Rectal smooth muscle tissue (tissue), 1 donor: Measurements from ENCODE around the gene RNF11.

Experiments
- H3K27ac ChIP-seq: one replicate; pipeline ENCODE4 v1.7.0; 2013; ENCODE audit warnings: low read depth, low read length, inconsistent platforms
- H3K27me3 ChIP-seq: one replicate; pipeline ENCODE4 v1.7.0; 2013; ENCODE audit warnings: low read length; ENCODE audit not compliant: control insufficient read depth, insufficient read depth
- H3K36me3 ChIP-seq: one replicate; pipeline ENCODE4 v1.7.0; 2013; ENCODE audit warnings: low read length; ENCODE audit not compliant: control insufficient read depth, insufficient read depth
- H3K4me1 ChIP-seq: one replicate; pipeline ENCODE4 v1.7.0; 2013; ENCODE audit warnings: low read length; ENCODE audit not compliant: control insufficient read depth, insufficient read depth
- H3K4me3 ChIP-seq: one replicate; pipeline ENCODE4 v1.7.0; 2013; ENCODE audit warnings: low read length
- H3K9ac ChIP-seq: one replicate; pipeline ENCODE4 v1.7.0; 2013; ENCODE audit warnings: low read length

Gene RNF11

DNA sequence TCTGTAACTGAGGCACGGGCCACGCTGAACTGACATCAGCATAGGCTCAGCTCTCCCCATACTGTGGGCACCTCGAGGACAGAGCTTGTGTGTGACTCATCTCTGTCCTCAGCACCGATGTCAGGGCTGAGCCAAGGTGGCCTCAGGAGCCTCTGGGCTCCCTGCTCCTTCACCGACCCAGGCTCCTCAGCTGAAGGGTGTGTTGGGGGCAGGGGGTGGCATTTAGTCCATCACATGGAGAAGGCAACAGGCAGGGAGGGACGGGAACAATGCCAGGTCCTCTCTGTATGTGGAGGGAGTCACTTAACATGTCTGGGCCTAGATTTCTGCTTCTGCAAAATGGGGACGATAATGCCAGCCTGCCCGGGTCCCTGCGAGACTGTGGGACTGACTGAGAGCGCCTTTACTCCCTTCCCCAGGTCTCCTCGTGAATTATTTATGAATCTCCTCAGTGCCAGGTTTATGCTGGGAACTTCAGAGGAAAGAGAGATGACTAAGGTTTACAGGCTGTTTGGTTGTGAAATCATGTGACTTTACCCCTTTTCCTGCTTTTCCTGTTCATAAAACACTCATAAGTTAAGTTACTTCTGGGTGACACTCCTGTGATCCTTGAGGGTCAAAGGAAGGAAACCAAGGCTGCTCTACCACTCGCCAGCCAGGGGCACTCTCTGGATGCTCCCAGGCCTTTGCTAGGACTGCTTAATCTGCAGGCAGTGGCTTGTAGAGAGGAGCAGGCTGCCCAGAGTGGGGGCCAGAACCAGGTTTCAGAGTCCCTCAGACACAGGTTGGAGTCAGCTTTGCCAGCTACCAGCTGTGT, 78.1 kb downstream of the RNF11 start:
- no peaks in the 10 kb centered on the region for H3K27me3 ChIP-seq
- H3K9ac ChIP-seq: no peak overlapping the region
- H3K36me3 ChIP-seq: no peaks in the 10 kb centered on the region
- no peak overlapping the region for H3K27ac ChIP-seq
- no peak overlapping the region for H3K4me3 ChIP-seq
- no peaks in the 10 kb centered on the region for H3K4me1 ChIP-seq

DNA sequence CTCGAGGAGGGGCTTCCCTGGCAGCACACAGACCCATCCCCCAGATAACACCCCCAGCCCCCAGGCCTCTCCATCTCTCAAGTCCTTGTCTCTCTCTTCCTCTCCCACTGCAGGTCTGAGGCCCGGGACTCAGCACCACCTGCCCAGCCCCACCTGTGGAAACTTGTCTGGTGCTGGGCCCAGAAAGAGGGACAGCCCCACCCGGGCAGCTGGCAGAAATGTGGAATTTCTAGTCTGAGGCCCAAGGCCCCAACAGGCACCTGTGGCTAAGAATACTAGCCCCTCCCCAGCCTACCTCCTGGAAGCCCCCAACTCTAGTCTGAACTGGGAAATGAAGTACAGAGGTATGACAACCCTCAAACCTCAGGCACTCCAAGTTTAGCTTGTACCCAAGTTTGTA, 78.9 kb downstream of the RNF11 start:
- Histone ChIP-seq H3K9ac (no peak overlapping the region), H3K27me3 (no peaks in the 10 kb centered on the region), H3K27ac (no peak overlapping the region), H3K36me3 (no peaks in the 10 kb centered on the region), H3K4me1 (no peaks in the 10 kb centered on the region), H3K4me3 (no peak overlapping the region)

DNA sequence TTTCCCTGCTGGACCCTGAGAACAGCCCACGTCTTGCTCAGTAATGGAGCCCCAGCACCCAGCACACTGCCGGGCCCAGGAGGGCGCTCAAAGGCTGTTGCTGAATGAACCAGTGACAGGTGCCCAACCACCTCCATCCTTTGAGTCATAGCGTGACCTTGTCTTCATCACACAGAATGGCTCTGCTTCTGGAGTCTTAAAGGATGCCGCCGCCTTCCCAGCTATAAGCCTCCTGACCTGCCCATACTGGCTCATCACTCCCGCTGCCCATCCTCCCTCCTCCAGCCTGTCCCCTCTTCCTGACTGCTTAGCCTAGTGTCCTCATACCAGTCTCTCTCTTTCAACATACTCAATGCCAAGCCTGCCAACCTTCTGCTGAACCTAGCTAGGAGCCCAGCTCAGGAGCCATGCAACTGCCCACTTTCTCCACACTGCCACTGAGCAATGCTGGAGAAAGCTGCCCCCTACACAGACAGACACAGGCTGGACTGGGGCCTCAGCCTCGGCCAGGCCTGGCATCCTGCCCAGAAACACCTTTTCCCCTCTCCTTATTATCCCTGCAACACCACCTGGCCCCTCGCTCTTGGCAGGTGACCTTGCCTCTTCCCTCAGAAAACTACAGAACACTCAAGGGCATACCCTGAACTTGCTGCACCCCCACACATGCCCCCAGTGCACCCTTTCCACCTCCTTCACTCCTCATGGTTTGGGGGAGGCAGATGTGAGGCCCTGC, 80.2 kb downstream of the RNF11 start:
- no peaks in the 10 kb centered on the region for H3K36me3 ChIP-seq
- H3K27me3 ChIP-seq: no peaks in the 10 kb centered on the region
- H3K4me1 ChIP-seq: no peaks in the 10 kb centered on the region
- H3K27ac ChIP-seq: no peak overlapping the region
- H3K4me3 ChIP-seq: no peak overlapping the region
- no peak overlapping the region for H3K9ac ChIP-seq

DNA sequence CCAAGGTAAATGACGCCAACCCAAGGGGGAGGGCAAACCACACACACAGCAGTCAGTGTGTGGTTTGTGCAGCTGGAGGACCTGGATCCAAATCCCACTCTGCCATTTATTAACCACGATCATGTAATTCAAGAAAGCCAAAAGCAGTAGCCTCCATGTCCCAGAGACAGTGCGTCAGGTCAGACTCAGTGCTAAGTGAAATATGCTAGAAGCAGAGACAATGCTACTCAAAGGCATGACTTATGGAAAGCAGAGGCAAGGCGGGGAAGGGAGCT, 80.7 kb downstream of the RNF11 start:
- Histone ChIP-seq H3K36me3 (no peaks in the 10 kb centered on the region), H3K4me3 (no peak overlapping the region), H3K27me3 (no peaks in the 10 kb centered on the region), H3K4me1 (no peaks in the 10 kb centered on the region), H3K27ac (no peak overlapping the region), H3K9ac (no peak overlapping the region)

DNA sequence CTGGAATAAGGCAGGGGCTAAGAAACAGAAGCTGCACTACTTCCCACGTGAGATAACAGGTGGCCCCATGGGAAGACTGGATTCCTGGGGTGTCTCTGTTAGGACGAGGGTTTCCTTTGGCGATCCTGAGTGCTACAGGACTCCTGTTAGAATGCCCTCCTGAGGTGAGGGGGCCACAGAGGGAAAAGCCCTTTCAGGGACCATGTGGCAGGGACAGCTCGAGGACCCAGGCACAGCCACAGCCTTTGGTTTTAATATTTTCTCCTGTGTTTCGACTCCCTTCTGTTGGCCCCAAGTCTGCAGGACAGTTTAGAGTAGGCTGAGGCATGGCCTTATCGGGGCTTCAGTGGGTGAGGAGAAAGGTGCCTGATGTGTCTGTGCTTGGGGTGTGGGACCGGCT, 81.7 kb downstream of the RNF11 start:
- Histone ChIP-seq H3K4me1 (no peaks in the 10 kb centered on the region), H3K4me3 (no peak overlapping the region), H3K27me3 (no peaks in the 10 kb centered on the region), H3K36me3 (no peaks in the 10 kb centered on the region), H3K9ac (no peak overlapping the region), H3K27ac (no peak overlapping the region)

DNA sequence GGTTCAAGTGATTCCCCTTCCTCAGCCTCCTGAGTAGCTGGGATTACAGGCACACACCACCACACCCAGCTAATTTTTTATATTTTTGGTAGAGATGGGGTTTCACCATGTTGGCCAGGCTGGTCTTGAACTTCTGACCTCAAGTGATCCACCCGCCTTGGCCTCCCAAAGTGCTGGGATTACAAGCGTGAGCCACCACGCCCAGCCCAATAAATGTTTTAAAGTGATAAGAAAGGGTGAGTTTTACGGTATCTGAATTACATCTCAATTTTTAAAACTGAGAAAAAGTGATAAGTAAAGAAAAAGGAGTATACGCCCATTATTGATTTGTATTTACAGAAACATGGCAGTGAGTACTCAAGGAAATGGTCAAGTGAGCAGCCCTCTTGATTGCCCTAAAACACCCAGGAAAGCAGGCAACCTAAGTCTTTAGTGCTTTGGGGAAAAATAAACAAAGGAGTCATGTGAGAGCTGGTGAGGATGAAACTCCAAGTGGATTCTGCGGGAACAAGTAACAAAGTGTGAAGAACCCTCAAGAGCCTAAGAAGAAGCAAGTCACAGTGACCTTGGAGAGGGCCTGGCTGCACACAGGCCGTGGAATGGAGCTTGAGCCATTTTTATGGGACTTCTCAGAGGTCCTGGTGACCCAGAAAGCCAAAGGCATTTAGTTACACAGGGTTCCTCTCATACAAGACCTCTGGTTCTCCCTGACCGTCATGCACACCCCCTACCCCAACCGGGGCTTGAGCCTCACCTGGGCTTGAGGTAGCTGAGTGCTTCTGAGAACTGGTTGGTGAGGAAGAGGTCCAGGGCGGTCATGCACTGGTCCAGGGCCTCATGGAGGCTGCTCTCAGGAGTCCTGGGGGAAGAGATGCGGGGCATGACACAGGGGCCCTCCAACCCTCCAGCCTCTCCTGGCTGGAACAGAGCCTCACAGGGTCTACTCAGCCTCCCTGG, 85.2 kb downstream of the RNF11 start:
- Histone ChIP-seq H3K27ac (no peak overlapping the region), H3K36me3 (no peaks in the 10 kb centered on the region), H3K27me3 (no peaks in the 10 kb centered on the region), H3K9ac (no peak overlapping the region), H3K4me3 (no peak overlapping the region), H3K4me1 (no peaks in the 10 kb centered on the region)

GRCh38 chr1:51321924-51322280, 85.8 kb downstream of the RNF11 start:
- no peak overlapping the region for H3K27ac ChIP-seq
- H3K36me3 ChIP-seq: no peaks in the 10 kb centered on the region
- H3K4me3 ChIP-seq: no peak overlapping the region
- H3K4me1 ChIP-seq: no peaks in the 10 kb centered on the region
- H3K27me3 ChIP-seq: no peaks in the 10 kb centered on the region
- H3K9ac ChIP-seq: no peak overlapping the region

DNA sequence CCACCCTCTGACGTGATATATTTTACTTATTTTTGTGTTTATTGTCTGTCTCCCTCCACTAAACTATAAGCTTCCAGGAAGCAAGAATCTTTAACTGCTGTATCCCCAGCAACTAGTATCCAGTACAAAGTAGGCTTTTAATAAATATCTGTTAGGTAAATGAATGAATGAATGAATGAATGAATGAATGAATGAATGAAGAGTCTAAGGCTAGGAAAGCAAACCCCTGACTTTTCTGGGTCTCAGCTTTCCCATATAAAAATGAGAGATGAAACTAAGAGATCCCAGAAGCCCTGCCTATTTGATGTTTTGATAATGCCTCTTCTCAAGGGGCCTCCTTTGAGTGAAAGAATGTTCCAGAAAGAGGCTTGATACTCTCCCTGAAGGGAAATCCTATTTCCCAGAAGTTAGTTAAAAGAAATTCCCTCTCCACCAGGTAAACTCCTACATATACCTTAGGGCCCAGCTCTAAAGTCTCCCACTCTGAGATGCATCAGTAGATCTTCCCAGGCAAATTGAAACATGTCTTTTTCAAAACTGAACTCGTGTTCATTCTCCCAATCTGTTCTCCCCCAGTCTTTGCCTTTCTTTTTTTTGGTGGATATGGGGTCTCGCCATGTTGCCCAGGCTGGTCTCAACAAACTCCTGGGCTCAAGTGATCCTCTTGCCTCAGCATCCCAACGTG, 86.5 kb downstream of the RNF11 start:
- H3K4me3 ChIP-seq: no peak overlapping the region
- H3K27ac ChIP-seq: no peak overlapping the region
- no peaks in the 10 kb centered on the region for H3K27me3 ChIP-seq
- H3K36me3 ChIP-seq: no peaks in the 10 kb centered on the region
- H3K9ac ChIP-seq: no peak overlapping the region
- H3K4me1 ChIP-seq: no peaks in the 10 kb centered on the region
